B cell (primary cell): ENCODE measurements around the gene PLTP.

Experiments used
- EZH2 ChIP-seq: IDR thresholded peaks from 2 replicates; pipeline ENCODE4 v1.6.1; 2012; ENCODE audit warnings: borderline replicate concordance, low read depth, mild to moderate bottlenecking, moderate library complexity, low read length; ENCODE audit not compliant: insufficient read depth, poor library complexity, severe bottlenecking
- TF ChIP-seq, protein P1 (sequence below): fragments of 200-600 bp; IDR thresholded peaks from one replicate; pipeline ENCODE4 v1.8.0; 2022; ENCODE audit warnings: antibody characterized with exemption, mild to moderate bottlenecking

DNA sequence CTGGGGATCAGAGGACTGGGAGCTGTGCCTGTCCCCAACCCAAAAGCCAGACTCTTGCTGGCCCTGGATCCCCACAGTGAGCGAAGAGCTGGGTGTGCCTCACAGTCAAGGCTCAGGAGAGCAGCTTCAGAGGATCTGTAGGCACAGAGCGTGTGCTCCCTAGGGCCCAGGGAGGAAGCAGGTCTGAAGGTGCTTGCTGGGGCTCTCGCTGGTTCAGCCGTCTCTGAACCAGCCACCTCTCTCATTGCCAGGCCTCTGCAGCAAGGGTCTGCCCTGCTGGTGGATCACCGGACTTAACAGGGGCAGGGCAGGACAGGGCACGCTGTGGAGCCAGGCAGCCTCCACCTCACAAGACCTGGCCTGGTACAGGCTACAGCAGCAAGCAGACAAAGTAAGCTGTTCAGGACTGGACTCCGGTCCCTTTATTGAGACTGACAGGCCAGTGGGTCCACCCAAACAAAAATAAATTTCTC, 36.3 kb upstream of the PLTP start:
- TF ChIP-seq, protein P1, sequence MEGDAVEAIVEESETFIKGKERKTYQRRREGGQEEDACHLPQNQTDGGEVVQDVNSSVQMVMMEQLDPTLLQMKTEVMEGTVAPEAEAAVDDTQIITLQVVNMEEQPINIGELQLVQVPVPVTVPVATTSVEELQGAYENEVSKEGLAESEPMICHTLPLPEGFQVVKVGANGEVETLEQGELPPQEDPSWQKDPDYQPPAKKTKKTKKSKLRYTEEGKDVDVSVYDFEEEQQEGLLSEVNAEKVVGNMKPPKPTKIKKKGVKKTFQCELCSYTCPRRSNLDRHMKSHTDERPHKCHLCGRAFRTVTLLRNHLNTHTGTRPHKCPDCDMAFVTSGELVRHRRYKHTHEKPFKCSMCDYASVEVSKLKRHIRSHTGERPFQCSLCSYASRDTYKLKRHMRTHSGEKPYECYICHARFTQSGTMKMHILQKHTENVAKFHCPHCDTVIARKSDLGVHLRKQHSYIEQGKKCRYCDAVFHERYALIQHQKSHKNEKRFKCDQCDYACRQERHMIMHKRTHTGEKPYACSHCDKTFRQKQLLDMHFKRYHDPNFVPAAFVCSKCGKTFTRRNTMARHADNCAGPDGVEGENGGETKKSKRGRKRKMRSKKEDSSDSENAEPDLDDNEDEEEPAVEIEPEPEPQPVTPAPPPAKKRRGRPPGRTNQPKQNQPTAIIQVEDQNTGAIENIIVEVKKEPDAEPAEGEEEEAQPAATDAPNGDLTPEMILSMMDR = no peak
- TF ChIP-seq EZH2 = no peak
